GM12864 (cell line): ENCODE data around the gene NPHP1.

Experiments
- DNase-seq: peaks from one replicate; pipeline ENCODE4 v3.0.0-alpha.2; 2011; ENCODE audit warnings: low read depth
- H3K4me3 ChIP-seq: 2 replicates; pipeline ENCODE4 v1.5.1; 2011; ENCODE audit warnings: mild to moderate bottlenecking, low read depth, low read length, control low read depth
- TF ChIP-seq, protein P1 (sequence below): IDR thresholded peaks from 2 replicates; pipeline ENCODE4 v1.5.1; 2011; ENCODE audit warnings: low read depth, mild to moderate bottlenecking, moderate library complexity, low read length, control low read depth, inconsistent platforms; ENCODE audit errors: missing control alignments

The NPHP1 gene

DNA sequence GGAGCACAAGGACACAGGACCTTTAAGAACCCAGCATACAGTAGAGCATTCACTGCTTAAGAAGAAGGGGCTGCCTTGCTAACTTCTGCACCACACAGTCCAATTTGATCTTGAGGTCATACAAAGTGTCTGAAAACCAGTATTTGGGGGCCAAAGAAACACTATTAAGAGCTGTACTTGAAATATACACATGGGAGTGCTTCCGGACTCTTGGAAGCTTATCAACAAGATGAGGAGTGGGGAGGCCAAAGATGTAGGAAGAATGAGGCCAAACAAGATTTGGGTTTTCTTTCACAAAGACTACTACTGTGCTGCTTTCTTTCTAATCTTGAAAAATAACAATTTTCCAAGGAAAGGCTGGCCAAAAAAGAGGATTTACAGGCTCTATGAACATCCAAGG lies 64.4 kb downstream of the NPHP1 start:
- no peak overlapping the region for H3K4me3 ChIP-seq
- no peak for DNase-seq
- TF ChIP-seq, protein P1, sequence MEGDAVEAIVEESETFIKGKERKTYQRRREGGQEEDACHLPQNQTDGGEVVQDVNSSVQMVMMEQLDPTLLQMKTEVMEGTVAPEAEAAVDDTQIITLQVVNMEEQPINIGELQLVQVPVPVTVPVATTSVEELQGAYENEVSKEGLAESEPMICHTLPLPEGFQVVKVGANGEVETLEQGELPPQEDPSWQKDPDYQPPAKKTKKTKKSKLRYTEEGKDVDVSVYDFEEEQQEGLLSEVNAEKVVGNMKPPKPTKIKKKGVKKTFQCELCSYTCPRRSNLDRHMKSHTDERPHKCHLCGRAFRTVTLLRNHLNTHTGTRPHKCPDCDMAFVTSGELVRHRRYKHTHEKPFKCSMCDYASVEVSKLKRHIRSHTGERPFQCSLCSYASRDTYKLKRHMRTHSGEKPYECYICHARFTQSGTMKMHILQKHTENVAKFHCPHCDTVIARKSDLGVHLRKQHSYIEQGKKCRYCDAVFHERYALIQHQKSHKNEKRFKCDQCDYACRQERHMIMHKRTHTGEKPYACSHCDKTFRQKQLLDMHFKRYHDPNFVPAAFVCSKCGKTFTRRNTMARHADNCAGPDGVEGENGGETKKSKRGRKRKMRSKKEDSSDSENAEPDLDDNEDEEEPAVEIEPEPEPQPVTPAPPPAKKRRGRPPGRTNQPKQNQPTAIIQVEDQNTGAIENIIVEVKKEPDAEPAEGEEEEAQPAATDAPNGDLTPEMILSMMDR, result no peak

DNA sequence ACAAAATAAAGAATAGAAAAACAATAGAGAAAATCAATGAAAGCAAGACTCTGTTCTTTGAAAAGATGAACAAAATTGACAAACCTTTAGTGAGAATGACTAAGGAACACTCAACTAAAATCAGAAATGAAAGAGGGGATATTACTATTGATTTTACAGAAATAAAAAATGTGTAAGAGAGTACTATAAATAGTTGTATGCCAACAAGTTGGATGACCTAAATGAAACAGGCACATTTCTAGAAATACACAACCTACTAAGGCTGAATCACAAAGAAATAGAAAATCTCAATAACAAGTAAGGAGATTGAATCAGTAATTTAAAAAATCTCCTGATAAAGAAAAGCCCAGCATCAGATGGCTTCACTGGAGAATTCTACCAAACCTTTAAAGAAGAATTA lies 70.8 kb downstream of the NPHP1 start:
- no peak overlapping the region for H3K4me3 ChIP-seq
- TF ChIP-seq, protein P1, result no peak
- DNase-seq, result no peak

DNA sequence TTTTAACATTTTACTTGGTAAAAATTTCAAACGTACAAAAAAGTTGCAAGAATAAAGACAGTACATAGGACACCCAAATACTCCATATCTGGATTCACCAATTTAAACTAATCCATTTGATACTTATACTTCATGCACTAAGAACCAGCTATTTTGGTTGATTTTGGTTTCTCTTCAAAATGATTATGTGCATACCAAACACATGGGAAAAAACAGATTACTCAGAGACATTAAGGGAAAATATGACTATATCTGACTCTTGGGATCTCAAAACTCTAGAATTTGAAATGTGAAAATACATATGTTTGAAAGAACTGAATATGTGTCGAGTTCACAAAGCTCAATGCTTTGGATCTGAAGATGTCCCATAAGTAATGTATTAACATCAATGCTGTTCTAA lies 73.6 kb downstream of the NPHP1 start:
- H3K4me3 ChIP-seq, result no peak overlapping the region
- TF ChIP-seq, protein P1, result no peak
- DNase-seq, result no peak

DNA sequence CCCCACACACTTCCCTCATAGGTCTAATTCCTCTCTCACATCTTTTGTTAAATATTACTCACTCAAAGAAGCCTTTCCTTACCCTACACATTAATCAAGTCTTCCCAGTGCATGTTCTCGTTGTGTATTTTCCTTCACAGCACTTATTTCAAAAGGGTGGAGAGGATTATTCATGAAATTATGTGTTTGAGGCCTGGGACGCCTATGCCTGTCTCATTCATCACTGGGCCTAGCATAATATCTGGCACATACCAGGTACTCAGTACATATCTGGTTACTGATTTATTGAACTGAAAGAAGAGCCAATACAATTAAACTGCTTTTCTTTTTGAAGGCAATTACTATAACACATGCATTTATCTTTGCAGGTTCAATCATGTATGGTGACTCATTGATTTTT lies 74.1 kb downstream of the NPHP1 start:
- DNase-seq, result no peak
- TF ChIP-seq, protein P1, result no peak
- H3K4me3 ChIP-seq, result no peak overlapping the region

DNA sequence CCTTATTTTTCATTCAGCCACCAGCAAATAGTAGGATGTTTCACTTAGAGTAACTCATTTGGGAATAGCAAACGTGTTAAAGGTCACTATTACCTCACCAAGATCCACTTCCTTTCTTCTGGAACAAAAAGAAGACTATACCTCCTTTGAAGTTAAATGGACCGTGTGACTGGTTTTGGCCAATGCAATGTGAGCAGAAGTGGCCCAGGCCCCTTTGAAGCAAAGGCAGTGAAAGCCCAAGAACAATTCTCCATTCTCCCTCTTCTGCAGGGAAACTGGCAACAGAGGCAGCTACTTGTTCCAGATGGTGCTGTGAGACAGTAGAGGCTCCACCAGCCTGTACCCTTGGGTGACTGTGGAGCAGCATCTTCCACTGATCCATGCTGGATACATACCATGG lies 77.9 kb downstream of the NPHP1 start:
- no peak for DNase-seq
- H3K4me3 ChIP-seq, result no peak overlapping the region
- TF ChIP-seq, protein P1, result no peak

DNA sequence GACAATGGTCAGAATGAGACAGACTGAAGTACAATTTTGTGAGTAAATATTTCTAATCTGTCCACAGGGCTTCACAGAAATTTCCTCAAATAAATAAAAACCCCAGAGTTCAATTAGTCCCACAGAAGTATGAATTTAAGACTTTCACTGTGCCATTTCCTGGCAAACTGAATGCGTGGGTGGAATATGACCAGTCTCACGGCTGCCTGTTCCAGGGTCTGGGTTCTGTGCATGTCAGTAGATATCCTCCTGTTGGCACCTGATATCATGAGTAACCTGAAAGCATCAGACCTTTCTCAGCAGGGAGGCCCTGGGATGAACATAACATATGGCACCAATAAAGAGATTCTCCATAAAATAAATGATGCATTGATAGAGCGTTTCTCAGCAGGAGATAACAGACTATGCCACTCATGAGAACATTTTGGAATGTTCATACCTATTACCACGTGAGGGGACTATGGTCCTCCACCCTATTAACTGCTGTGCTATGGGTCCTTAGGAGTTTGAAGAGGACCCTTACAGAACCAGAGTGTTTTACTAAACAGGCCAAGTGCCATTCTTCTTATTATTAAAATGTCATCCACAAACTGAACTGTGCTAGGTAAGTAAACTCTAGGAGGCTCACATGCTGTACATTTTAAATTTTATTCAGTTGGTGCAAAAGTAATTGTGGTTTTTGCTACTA lies 78.6 kb downstream of the NPHP1 start:
- H3K4me3 ChIP-seq, result no peak overlapping the region
- DNase-seq, result no peak
- TF ChIP-seq, protein P1, result no peak
